Kasumi-1 (cell line): ENCODE measurements around the gene BLVRB.

Experiments
- DNase-seq, 2 experiments: peaks; one replicate each; lab custom pipeline; 2025; lab: John Stamatoyannopoulos, UW

The BLVRB gene

GRCh38 chr19:40403262-40403984, 62.1 kb downstream of the BLVRB start:
- DNase-seq: peak; percentile 86 to 88

DNA sequence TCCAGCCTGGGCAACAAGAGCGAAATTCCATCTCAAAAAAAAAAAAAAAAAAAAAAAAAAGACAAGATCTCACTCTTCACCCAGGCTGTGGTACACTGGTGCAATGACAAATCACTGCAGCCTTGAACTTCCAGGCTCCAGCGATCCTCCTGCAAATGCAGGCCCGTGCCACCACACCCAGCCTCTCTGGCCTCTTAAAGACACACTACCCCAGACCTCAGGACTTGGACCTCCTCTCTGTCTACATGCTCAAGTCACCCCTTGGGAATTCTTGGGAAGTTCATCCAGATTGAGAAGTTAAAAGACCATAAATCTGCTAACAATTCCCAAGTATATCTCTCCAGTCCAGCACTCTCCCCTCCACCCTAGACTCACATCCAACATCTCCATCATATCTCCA, 65.0 kb downstream of the BLVRB start:
- no peak for DNase-seq

GRCh38 chr19:40398417-40399131, 67.0 kb downstream of the BLVRB start:
- DNase-seq: no peak
